Endothelial cell of umbilical vein (primary cell): ENCODE measurements around the gene RPS25. TPM values are rescaled to one million over a fixed set of nuclear protein-coding genes. Genes with fewer than 3 reads are reported as not detected.

ENCODE experiments used
- BruUV-seq: library from RNA; stranded (reverse); fragments of 400-500 nt; replicated peaks from 2 replicates; lab custom pipeline; 2021; lab: Mats Ljungman, UMichigan
- CTCF ChIA-PET: fragments of 300-600, 350-600 bp; sonication (Branson Sonifier 250); formaldehyde crosslinking; loops from one replicate; lab custom pipeline; 2021; ENCODE audit warnings: antibody characterized with exemption, inconsistent platforms; lab: Charles Lee
- POLR2A ChIA-PET: fragments of 300-600, 350-600 bp; sonication (Branson Sonifier 250); formaldehyde crosslinking; loops from one replicate; lab custom pipeline; 2021; ENCODE audit warnings: antibody characterized with exemption, inconsistent platforms; lab: Charles Lee
- DNase-seq: peaks from one replicate; pipeline ENCODE4 v3.0.0-alpha.2; 2011; ENCODE audit warnings: low read depth, low spot score
- FAIRE-seq: peaks from 2 replicates; lab custom pipeline; 2011; peaks lifted over from hg19 to GRCh38; lab: Jason Lieb, UNC
- H2AFZ ChIP-seq: 2 replicates; pipeline ENCODE4 v1.6.0; 2012; ENCODE audit warnings: low read depth, low read length, control low read depth, inconsistent platforms
- H3K27ac ChIP-seq: 2 replicates; pipeline ENCODE4 v1.5.1; 2011; ENCODE audit warnings: low read depth, mild to moderate bottlenecking, control low read depth, low read length, moderate library complexity; ENCODE audit not compliant: insufficient read depth
- H3K27me3 ChIP-seq, 2 experiments: 2 replicates each; pipeline versions ENCODE4 v1.6.0 to v1.6.1; 2011; ENCODE audit warnings: low read length in 2 of 2, mixed read lengths in 1 of 2; ENCODE audit not compliant: control insufficient read depth in 2 of 2, insufficient read depth in 2 of 2
- H3K36me3 ChIP-seq, 2 experiments: 2 replicates in 1 of 2; 3 replicates in 1 of 2; pipeline ENCODE4 v1.5.1; 2011; ENCODE audit warnings: low read length in 2 of 2, mild to moderate bottlenecking in 1 of 2, moderate library complexity in 1 of 2; ENCODE audit not compliant: control insufficient read depth in 2 of 2, insufficient read depth in 2 of 2; ENCODE audit errors: extremely low read depth in 1 of 2
- H3K4me1 ChIP-seq: 3 replicates; pipeline ENCODE4 v1.5.1; 2011; ENCODE audit warnings: mild to moderate bottlenecking, low read length; ENCODE audit not compliant: control insufficient read depth, insufficient read depth; ENCODE audit errors: extremely low read depth
- H3K4me2 ChIP-seq: 2 replicates; pipeline ENCODE4 v1.6.1; 2011; ENCODE audit warnings: low read length, control low read depth, mixed read lengths; ENCODE audit not compliant: insufficient read depth
- H3K4me3 ChIP-seq, 3 experiments: fragments of 200-600 bp in 1 of 3; sonication (generic), shearing (Covaris generic) in 1 of 3; replicated peaks in 1 of 3; 2 replicates each; pipeline ENCODE4 v1.5.1; 2011 to 2016; ENCODE audit warnings: control low read depth in 3 of 3, low read length in 3 of 3, mild to moderate bottlenecking in 2 of 3, inconsistent platforms in 1 of 3, low read depth in 1 of 3, moderate library complexity in 1 of 3; ENCODE audit not compliant: insufficient read depth in 1 of 3
- H3K79me2 ChIP-seq: 2 replicates; pipeline ENCODE4 v1.6.0; 2012; ENCODE audit warnings: low read length, inconsistent platforms; ENCODE audit not compliant: control insufficient read depth, insufficient read depth
- H3K9ac ChIP-seq: replicated peaks from 2 replicates; pipeline ENCODE3; 2011; ENCODE audit warnings: low read length, control low read depth; ENCODE audit not compliant: insufficient read depth; ENCODE audit errors: extremely low read depth
- H3K9me1 ChIP-seq: replicated peaks from 3 replicates; pipeline ENCODE4 v1.6.0; 2011; ENCODE audit warnings: mild to moderate bottlenecking, low read length; ENCODE audit not compliant: control insufficient read depth, insufficient read depth; ENCODE audit errors: extremely low read depth
- H3K9me3 ChIP-seq: replicated peaks from 2 replicates; pipeline ENCODE4 v1.5.1; 2012; ENCODE audit warnings: low read length, inconsistent platforms; ENCODE audit not compliant: control insufficient read depth, insufficient read depth
- H4K20me1 ChIP-seq: replicated peaks from 2 replicates; pipeline ENCODE3; 2011; ENCODE audit warnings: mild to moderate bottlenecking, low read length; ENCODE audit not compliant: control insufficient read depth, insufficient read depth; ENCODE audit errors: extremely low read depth
- CTCF ChIP-seq, 2 donors: IDR thresholded peaks; 1 replicate in 1 of 2; 2 replicates in 1 of 2; pipeline ENCODE4 v1.5.1; 2011; ENCODE audit warnings: low read length in 2 of 2, mild to moderate bottlenecking in 2 of 2, moderate library complexity in 2 of 2, control low read depth in 1 of 2, inconsistent platforms in 1 of 2, low read depth in 1 of 2; ENCODE audit not compliant: insufficient read depth in 1 of 2; ENCODE audit errors: extremely low read depth in 1 of 2
- EZH2 ChIP-seq: IDR thresholded peaks from 2 replicates; pipeline ENCODE4 v1.6.1; 2012; ENCODE audit warnings: borderline replicate concordance, low read depth, mild to moderate bottlenecking, moderate library complexity, low read length, inconsistent platforms; ENCODE audit not compliant: severe bottlenecking
- FOS ChIP-seq: IDR thresholded peaks from 2 replicates; pipeline ENCODE4 v1.6.1; 2011; ENCODE audit warnings: mild to moderate bottlenecking, low read length, moderate library complexity, borderline replicate concordance; ENCODE audit not compliant: insufficient read depth
- GATA2 ChIP-seq: IDR thresholded peaks from 2 replicates; pipeline ENCODE4 v1.7.0; 2011; ENCODE audit warnings: low read depth, mild to moderate bottlenecking, moderate library complexity, mixed read lengths, low read length; ENCODE audit not compliant: insufficient read length, insufficient read depth
- JUN ChIP-seq: IDR thresholded peaks from 2 replicates; pipeline ENCODE4 v1.6.1; 2011; ENCODE audit warnings: borderline replicate concordance, low read depth; ENCODE audit not compliant: insufficient read length, insufficient read depth
- MYC ChIP-seq: IDR thresholded peaks from one replicate; pipeline ENCODE4 v1.6.1; 2011; ENCODE audit warnings: mild to moderate bottlenecking, low read depth, low read length
- POLR2A ChIP-seq: IDR thresholded peaks from 2 replicates; pipeline ENCODE4 v1.6.1; 2012; ENCODE audit warnings: low read depth, mild to moderate bottlenecking, control low read depth, low read length
- POLR2AphosphoS5 ChIP-seq: IDR thresholded peaks from 2 replicates; pipeline ENCODE4 v1.6.1; 2012; ENCODE audit warnings: low read depth, mild to moderate bottlenecking, control low read depth, low read length, moderate library complexity; ENCODE audit not compliant: insufficient read depth
- dilution Hi-C: fragments of 300-500 bp; cut with MboI; formaldehyde crosslinking; loops from one replicate; pipeline ENCODE4 v1.15.0; 2019; ENCODE audit warnings: low sequenced_read_pairs; ENCODE audit not compliant: extremely low pct_ligation_motif_present
- intact Hi-C: fragments of 100-400 bp; cut with micrococcal nuclease; formaldehyde crosslinking; loops from one replicate; pipeline ENCODE4 v1.10.0; 2022
- polyA plus RNA-seq, 4 experiments: library from polyadenylated mRNA; depleted of rRNA in 3 of 4; stranded (reverse) in 3 of 4; unstranded in 1 of 4; fragments of >200 nt; gene quantifications; 2 replicates each; pipeline versions ENCODE4 v1.2.1 to v1.2.3, GENCODE V29; 2011 to 2012; ENCODE audit warnings: missing spikeins in 1 of 4
- total RNA-seq: library from RNA; stranded (reverse); gene quantifications from 2 replicates; pipeline ENCODE4 v1.2.3, GENCODE V29; 2021
- TF ChIP-seq, protein P1 (sequence below): IDR thresholded peaks from 2 replicates; pipeline ENCODE4 v1.6.1; 2011; ENCODE audit not compliant: insufficient read depth, insufficient read length

The RPS25 gene
- total and polyA plus RNA-seq, 2 donors (not counting 3 experiments of a cell fraction or from before 2014, with no cell fraction given) = 887 to 992 TPM

DNA sequence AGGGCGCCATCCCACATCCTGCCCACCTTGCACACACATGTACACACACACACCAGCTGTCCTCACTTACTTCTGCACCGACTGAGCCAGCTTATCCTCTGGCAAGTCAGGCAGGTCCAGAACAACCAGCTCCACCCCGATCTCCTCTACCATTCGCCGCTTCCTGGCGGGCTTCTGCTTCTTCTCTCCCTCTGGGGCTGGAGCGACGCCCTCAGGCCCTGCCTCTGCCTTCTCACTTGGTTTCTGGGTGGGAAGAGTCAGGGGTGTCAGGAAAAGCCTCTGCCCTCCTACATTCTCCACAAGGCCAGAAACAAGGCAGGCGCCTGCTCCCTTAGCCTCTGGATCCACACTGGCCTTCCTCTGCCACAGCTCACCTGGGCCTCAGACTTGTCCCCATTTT lies 30.5 kb upstream of the RPS25 start:
- Histone ChIP-seq H3K4me3 (no peak overlapping the region), H3K9ac (no peak overlapping the region), H2AFZ (no peak overlapping the region), H3K27ac (no peak overlapping the region), H3K27me3 (no peaks in the 10 kb centered on the region), H3K9me1 (no peaks in the 10 kb centered on the region), H3K4me1 (no peaks in the 10 kb centered on the region), H3K79me2 (no peaks in the 10 kb centered on the region), H3K9me3 (no peaks in the 10 kb centered on the region), H3K4me2 (no peak overlapping the region), H3K36me3 (peaks cover 22 to 70% of the 10 kb centered on the region in 2 experiments), H4K20me1 (no peaks in the 10 kb centered on the region)
- TF ChIP-seq POLR2A = no peak
- TF ChIP-seq, protein P1, sequence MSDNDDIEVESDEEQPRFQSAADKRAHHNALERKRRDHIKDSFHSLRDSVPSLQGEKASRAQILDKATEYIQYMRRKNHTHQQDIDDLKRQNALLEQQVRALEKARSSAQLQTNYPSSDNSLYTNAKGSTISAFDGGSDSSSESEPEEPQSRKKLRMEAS = no peak
- TF ChIP-seq EZH2 = no peak
- TF ChIP-seq GATA2 = no peak
- TF ChIP-seq POLR2AphosphoS5 = no peak
- TF ChIP-seq CTCF (IDR thresholded peaks at IDR 0.05; ENCODE audit: extremely low read depth in 1 of 2, insufficient read depth in 1 of 2, low read depth in 1 of 2, low read length in 2 of 2) = no peak
- TF ChIP-seq MYC = no peak
- no peak for TF ChIP-seq JUN
- no peak for TF ChIP-seq FOS
- FAIRE-seq = no peak
- dilution Hi-C loops = no loop called here
- BruUV-seq = no TSS peak
- intact Hi-C loops = no loop called here
- POLR2A ChIA-PET = no interaction called here
- CTCF ChIA-PET = no interaction called here
- DNase-seq = no peak
